PC-9 (cell line): ENCODE results near the gene H3-3A. TPM values are rescaled to one million over a fixed set of nuclear protein-coding genes. Genes with fewer than 3 reads are reported as not detected.

ENCODE experiments used
- BruUV-seq: library from RNA; stranded (reverse); fragments of 400-500 nt; replicated peaks from 2 replicates; lab custom pipeline; 2021; lab: Mats Ljungman, UMichigan
- CTCF ChIA-PET: fragments of 300-600 bp; sonication (Branson Sonifier 250); formaldehyde crosslinking; loops from one replicate; lab custom pipeline; 2022; ENCODE audit warnings: antibody characterized with exemption; lab: Charles Lee
- POLR2A ChIA-PET: fragments of 300-600 bp; sonication (Branson Sonifier 250); formaldehyde crosslinking; loops from one replicate; lab custom pipeline; 2022; ENCODE audit warnings: antibody characterized with exemption; ENCODE audit not compliant: unreplicated experiment; lab: Charles Lee
- DNase-seq, 2 experiments: peaks; one replicate each; pipeline versions ENCODE4 v3.0.0 to v3.0.0-alpha.2; 2015 to 2022; ENCODE audit warnings: mixed read lengths in 1 of 2
- H2AFZ ChIP-seq: fragments of 200-600 bp; sonication (generic); 2 replicates; pipeline ENCODE4 v1.8.1; 2017; ENCODE audit warnings: antibody characterized with exemption
- H3F3A ChIP-seq: fragments of 200-600 bp; sonication (generic); 2 replicates; pipeline ENCODE4 v1.8.1; 2017; ENCODE audit warnings: antibody characterized with exemption, mild to moderate bottlenecking, low read depth; ENCODE audit not compliant: insufficient read depth
- H3K27ac ChIP-seq: fragments of 200-600 bp; sonication (generic); 2 replicates; pipeline ENCODE4 v1.6.1; 2016; ENCODE audit warnings: mixed run types
- H3K27me3 ChIP-seq: fragments of 200-600 bp; sonication (generic); 2 replicates; pipeline ENCODE4 v1.6.1; 2016; ENCODE audit warnings: low read depth, mixed run types; ENCODE audit not compliant: insufficient read depth
- H3K36me3 ChIP-seq: fragments of 200-600 bp; sonication (generic); 2 replicates; pipeline ENCODE4 v1.6.1; 2016; ENCODE audit warnings: low read depth, mixed run types
- H3K4me1 ChIP-seq: fragments of 200-600 bp; sonication (generic); replicated peaks from 2 replicates; pipeline ENCODE4 v1.6.1; 2016; ENCODE audit warnings: mixed run types; ENCODE audit not compliant: insufficient read depth
- H3K4me2 ChIP-seq: fragments of 200-600 bp; sonication (generic); 2 replicates; pipeline ENCODE4 v1.6.1; 2017; ENCODE audit warnings: mixed run types
- H3K4me3 ChIP-seq: fragments of 200-600 bp; sonication (generic); 2 replicates; pipeline ENCODE4 v1.6.1; 2016; ENCODE audit warnings: mixed run types
- H3K79me2 ChIP-seq: fragments of 200-600 bp; sonication (generic); 2 replicates; pipeline ENCODE4 v1.6.1; 2017; ENCODE audit warnings: low read depth, mixed run types
- H3K9me2 ChIP-seq: fragments of 200-600 bp; sonication (generic); 2 replicates; pipeline ENCODE4 v1.8.1; 2017; ENCODE audit warnings: mild to moderate bottlenecking; ENCODE audit not compliant: insufficient read depth
- H3K9me3 ChIP-seq: fragments of 200-600 bp; sonication (generic); 2 replicates; pipeline ENCODE4 v1.8.1; 2016; ENCODE audit warnings: low read depth; ENCODE audit not compliant: insufficient read depth
- H4K20me1 ChIP-seq: fragments of 200-600 bp; sonication (generic); 2 replicates; pipeline ENCODE4 v1.8.1; 2017; ENCODE audit not compliant: insufficient read depth
- CTCF ChIP-seq: fragments of 200-600 bp; sonication (generic); conservative IDR thresholded peaks from 2 replicates; pipeline ENCODE4 v1.6.1; 2017; ENCODE audit warnings: mixed run types, antibody characterized with exemption, mild to moderate bottlenecking, moderate library complexity
- EZH2 ChIP-seq: fragments of 200-600 bp; sonication (generic); IDR thresholded peaks from 2 replicates; pipeline ENCODE4 v1.8.0; 2017; ENCODE audit warnings: antibody characterized with exemption, low read depth
- intact Hi-C: fragments of 100-400 bp; cut with micrococcal nuclease; formaldehyde crosslinking; loops from one replicate; pipeline ENCODE4 v1.10.0; 2022; ENCODE audit not compliant: unreplicated experiment
- total RNA-seq: library from RNA; stranded (reverse); gene quantifications from 2 replicates; pipeline ENCODE4 v1.2.3, GENCODE V29; 2021

The H3-3A gene
- total RNA-seq, 1 experiment from 2014 or later, result 584 TPM

GRCh38 chr1:226074046-226074445 lies 11.5 kb downstream of the H3-3A start:
- H3K79me2 ChIP-seq, result peaks cover 9% of the 10 kb centered on the region; the same call in 1 of the 2 replicates
- peaks cover 43% of the 10 kb centered on the region; the same call in 1 of the 2 replicates for H3F3A ChIP-seq
- intact Hi-C loops, result no loop called here
- ChIA-PET POLR2A (no interaction called here), CTCF (interaction anchor here (0.6 kb wide), 1 partner anchor 208 kb away, joined by 5 read pairs; no protein-coding TSS in a partner anchor)
- peaks cover 29% of the 10 kb centered on the region for H4K20me1 ChIP-seq
- TF ChIP-seq CTCF (no peak), EZH2 (no peak)
- no peaks in the 10 kb centered on the region for H3K9me3 ChIP-seq
- H3K4me2 ChIP-seq, result no peak overlapping the region
- H3K4me3 ChIP-seq, result no peak overlapping the region
- DNase-seq, result no peak
- H3K36me3 ChIP-seq, result peaks cover 17% of the 10 kb centered on the region
- BruUV-seq, result TSS peak; percentile 10
- H3K27me3 ChIP-seq, result no peaks in the 10 kb centered on the region
- H2AFZ ChIP-seq, result no peak overlapping the region
- no peaks in the 10 kb centered on the region for H3K9me2 ChIP-seq
- no peak overlapping the region for H3K27ac ChIP-seq
- H3K4me1 ChIP-seq, result no peaks in the 10 kb centered on the region

GRCh38 chr1:226076378-226076777 lies 13.9 kb downstream of the H3-3A start:
- POLR2A ChIA-PET, result interaction anchor here (0.6 to 1.1 kb wide), 3 partner anchors 203 to 765 kb away, joined by 4 to 11 read pairs (median 6); no protein-coding TSS in a partner anchor
- intact Hi-C loops, result no loop called here
- peaks cover 9% of the 10 kb centered on the region for H3K36me3 ChIP-seq
- H3K79me2 ChIP-seq, result no peaks in the 10 kb centered on the region
- no peaks in the 10 kb centered on the region for H3K9me3 ChIP-seq
- H3F3A ChIP-seq, result peaks cover 33% of the 10 kb centered on the region; the same call in 1 of the 2 replicates
- no peak overlapping the region for H3K4me3 ChIP-seq
- no peak for TF ChIP-seq EZH2
- no peak for TF ChIP-seq CTCF
- CTCF ChIA-PET, result interaction anchor here (0.6 kb wide), 1 partner anchor 87 kb away, joined by 3 read pairs; no protein-coding TSS in a partner anchor
- BruUV-seq, result no TSS peak
- no peaks in the 10 kb centered on the region for H3K9me2 ChIP-seq
- H2AFZ ChIP-seq, result no peak overlapping the region
- no peaks in the 10 kb centered on the region for H3K27me3 ChIP-seq
- H3K27ac ChIP-seq, result no peak overlapping the region
- H4K20me1 ChIP-seq, result 0 out of 2 replicates have a peak, but pooled peaks cover 9% of the 10 kb centered on the region
- H3K4me1 ChIP-seq, result no peaks in the 10 kb centered on the region
- H3K4me2 ChIP-seq, result no peak overlapping the region
- no peak for DNase-seq

- DNase-seq, result no peak
- H3K4me3 ChIP-seq, result no peak overlapping the region
- H3K27me3 ChIP-seq, result no peaks in the 10 kb centered on the region
- H3F3A ChIP-seq, result peaks cover 22% of the 10 kb centered on the region; the same call in 1 of the 2 replicates
- intact Hi-C loops, result no loop called here
- POLR2A ChIA-PET, result no interaction called here
- no peaks in the 10 kb centered on the region for H4K20me1 ChIP-seq
- H3K36me3 ChIP-seq, result no peaks in the 10 kb centered on the region
- H3K79me2 ChIP-seq, result no peaks in the 10 kb centered on the region
- H3K4me1 ChIP-seq, result peaks cover 6% of the 10 kb centered on the region; the same call in 1 of the 2 replicates
- H2AFZ ChIP-seq, result no peak overlapping the region
- no peak overlapping the region for H3K4me2 ChIP-seq
- H3K9me2 ChIP-seq, result no peaks in the 10 kb centered on the region
- TF ChIP-seq EZH2 (no peak), CTCF (no peak)
- BruUV-seq, result no TSS peak
- CTCF ChIA-PET, result interaction anchor here (0.6 kb wide), 1 partner anchor 12 kb away, joined by 3 read pairs; no protein-coding TSS in a partner anchor
- no peaks in the 10 kb centered on the region for H3K9me3 ChIP-seq
- H3K27ac ChIP-seq, result no peak overlapping the region
Observed at GRCh38 chr1:226078374-226078773, 15.9 kb downstream of the H3-3A start.
